Astrocyte (in vitro differentiated cells and primary cell): ENCODE data around the gene SARS2. TPM values are rescaled to one million over a fixed set of nuclear protein-coding genes. Genes with fewer than 3 reads are reported as not detected.

Source experiments
- DNase-seq: peaks from one replicate; pipeline ENCODE4 v3.0.0-alpha.2; 2010; ENCODE audit warnings: low read depth
- FAIRE-seq: peaks from 2 replicates; lab custom pipeline; 2011; peaks lifted over from hg19 to GRCh38; lab: Jason Lieb, UNC
- H2AFZ ChIP-seq: 2 replicates; pipeline ENCODE4 v1.6.0; 2012; ENCODE audit warnings: low read depth, low read length, inconsistent platforms
- H3K27ac ChIP-seq: 2 replicates; pipeline ENCODE4 v1.5.1; 2011; ENCODE audit warnings: low read depth, low read length, inconsistent platforms
- H3K27me3 ChIP-seq: 2 replicates; pipeline ENCODE4 v1.6.0; 2011; ENCODE audit warnings: low read length, inconsistent platforms; ENCODE audit not compliant: insufficient read depth
- H3K36me3 ChIP-seq: 2 replicates; pipeline ENCODE4 v1.5.1; 2011; ENCODE audit warnings: low read length, inconsistent platforms; ENCODE audit not compliant: insufficient read depth
- H3K4me1 ChIP-seq: 2 replicates; pipeline ENCODE4 v1.5.1; 2011; ENCODE audit warnings: low read length, inconsistent platforms; ENCODE audit not compliant: insufficient read depth
- H3K4me2 ChIP-seq: 2 replicates; pipeline ENCODE4 v1.6.0; 2012; ENCODE audit warnings: low read length, inconsistent platforms
- H3K4me3 ChIP-seq: 2 replicates; pipeline ENCODE4 v1.5.1; 2011; ENCODE audit warnings: low read depth, mild to moderate bottlenecking, low read length, inconsistent platforms; ENCODE audit not compliant: insufficient read depth
- H3K79me2 ChIP-seq: 2 replicates; pipeline ENCODE4 v1.6.0; 2012; ENCODE audit warnings: mild to moderate bottlenecking, low read length, inconsistent platforms; ENCODE audit not compliant: insufficient read depth
- H3K9ac ChIP-seq: 2 replicates; pipeline ENCODE4 v1.6.0; 2012; ENCODE audit warnings: mild to moderate bottlenecking, low read length, inconsistent platforms
- H3K9me3 ChIP-seq: 2 replicates; pipeline ENCODE4 v1.5.1; 2012; ENCODE audit warnings: low read depth, mild to moderate bottlenecking, low read length, inconsistent platforms; ENCODE audit not compliant: insufficient read depth
- H4K20me1 ChIP-seq: 2 replicates; pipeline ENCODE4 v1.6.0; 2012; ENCODE audit warnings: low read length, inconsistent platforms; ENCODE audit not compliant: insufficient read depth
- H3K27ac Mint-ChIP-seq: one replicate; pipeline ENCODE4 v1.8.0; 2021; ENCODE audit warnings: mild to moderate bottlenecking, mixed read lengths; ENCODE audit not compliant: unreplicated experiment
- H3K27me3 Mint-ChIP-seq: one replicate; pipeline ENCODE4 v1.8.0; 2021; ENCODE audit warnings: low read depth, mixed read lengths; ENCODE audit not compliant: unreplicated experiment
- H3K36me3 Mint-ChIP-seq: one replicate; pipeline ENCODE4 v1.8.0; 2021; ENCODE audit warnings: low read depth, mixed read lengths; ENCODE audit not compliant: unreplicated experiment
- H3K4me1 Mint-ChIP-seq: one replicate; pipeline ENCODE4 v1.8.0; 2021; ENCODE audit warnings: low read depth, mixed read lengths; ENCODE audit not compliant: unreplicated experiment
- H3K4me3 Mint-ChIP-seq: one replicate; pipeline ENCODE4 v1.8.0; 2021; ENCODE audit warnings: mild to moderate bottlenecking, moderate library complexity, mixed read lengths; ENCODE audit not compliant: unreplicated experiment
- H3K9me3 Mint-ChIP-seq: one replicate; pipeline ENCODE4 v1.8.0; 2021; ENCODE audit warnings: mild to moderate bottlenecking, mixed read lengths; ENCODE audit not compliant: unreplicated experiment
- CTCF ChIP-seq: IDR thresholded peaks from 2 replicates; pipeline ENCODE4 v1.5.1; 2011; ENCODE audit warnings: low read depth, mild to moderate bottlenecking, inconsistent platforms, low read length, moderate library complexity; ENCODE audit not compliant: insufficient read depth
- EZH2 ChIP-seq: IDR thresholded peaks from 2 replicates; pipeline ENCODE4 v1.6.1; 2012; ENCODE audit warnings: mild to moderate bottlenecking, low read length, inconsistent platforms; ENCODE audit not compliant: insufficient read depth
- total RNA-seq: library from RNA; stranded (reverse); gene quantifications from 2 replicates; pipeline ENCODE4 v1.2.1, GENCODE V29; 2021

The SARS2 gene
- total RNA-seq, 1 donor from 2014 or later: 24.8 TPM

- Mint-ChIP-seq H3K9me3 (no peaks in the 10 kb centered on the region), H3K36me3 (no peaks in the 10 kb centered on the region), H3K4me1 (peaks cover 6% of the 10 kb centered on the region), H3K27ac (no peak overlapping the region), H3K27me3 (no peaks in the 10 kb centered on the region), H3K4me3 (no peak overlapping the region)
- TF ChIP-seq EZH2 (no peak), CTCF (no peak)
- H3K4me3 ChIP-seq: no peak overlapping the region
- H3K36me3 ChIP-seq: peaks cover 6% of the 10 kb centered on the region
- DNase-seq (no peak), FAIRE-seq (no peak)
- H3K4me1 ChIP-seq: peaks cover 4% of the 10 kb centered on the region
- no peak overlapping the region for H3K9ac ChIP-seq
- H4K20me1 ChIP-seq: peaks cover 3% of the 10 kb centered on the region
- no peak overlapping the region for H3K27ac ChIP-seq
- no peaks in the 10 kb centered on the region for H3K27me3 ChIP-seq
- H3K9me3 ChIP-seq: no peaks in the 10 kb centered on the region
- H3K4me2 ChIP-seq: no peak overlapping the region
- no peak overlapping the region for H2AFZ ChIP-seq
- H3K79me2 ChIP-seq: no peaks in the 10 kb centered on the region
Measured at GRCh38 chr19:38964738-38965137, 34.2 kb upstream of the SARS2 start.

DNA sequence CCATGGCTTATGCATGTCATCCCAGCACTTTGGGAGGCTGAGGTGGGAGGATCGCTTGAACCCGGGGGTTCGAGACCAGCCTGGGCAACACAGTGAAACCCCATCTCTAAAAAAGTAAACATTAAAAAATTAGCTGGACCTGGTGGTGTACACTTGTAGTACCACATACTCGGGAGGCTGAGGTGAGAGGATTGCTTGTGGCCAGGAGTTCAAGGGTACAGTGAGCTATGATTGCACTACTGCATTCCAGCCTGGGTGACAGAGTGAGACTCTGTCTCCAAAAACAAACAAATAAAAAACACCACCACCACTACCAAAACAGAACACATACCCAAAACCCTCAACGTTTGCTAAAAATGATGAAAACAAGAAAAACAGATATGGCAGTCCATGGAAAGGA lies 29.1 kb upstream of the SARS2 start:
- Histone ChIP-seq H3K79me2 (no peaks in the 10 kb centered on the region), H4K20me1 (no peaks in the 10 kb centered on the region), H3K36me3 (no peaks in the 10 kb centered on the region), H3K4me2 (no peak overlapping the region), H2AFZ (no peak overlapping the region), H3K9ac (no peak overlapping the region), H3K9me3 (no peaks in the 10 kb centered on the region), H3K27ac (no peak overlapping the region), H3K4me1 (peaks cover 4% of the 10 kb centered on the region), H3K27me3 (no peaks in the 10 kb centered on the region), H3K4me3 (no peak overlapping the region)
- Mint-ChIP-seq H3K27me3 (no peaks in the 10 kb centered on the region), H3K36me3 (no peaks in the 10 kb centered on the region), H3K4me1 (peaks cover 4% of the 10 kb centered on the region), H3K27ac (no peak overlapping the region), H3K9me3 (no peaks in the 10 kb centered on the region), H3K4me3 (no peak overlapping the region)
- DNase-seq (no peak), FAIRE-seq (no peak)
- TF ChIP-seq EZH2 (no peak), CTCF (no peak)

DNA sequence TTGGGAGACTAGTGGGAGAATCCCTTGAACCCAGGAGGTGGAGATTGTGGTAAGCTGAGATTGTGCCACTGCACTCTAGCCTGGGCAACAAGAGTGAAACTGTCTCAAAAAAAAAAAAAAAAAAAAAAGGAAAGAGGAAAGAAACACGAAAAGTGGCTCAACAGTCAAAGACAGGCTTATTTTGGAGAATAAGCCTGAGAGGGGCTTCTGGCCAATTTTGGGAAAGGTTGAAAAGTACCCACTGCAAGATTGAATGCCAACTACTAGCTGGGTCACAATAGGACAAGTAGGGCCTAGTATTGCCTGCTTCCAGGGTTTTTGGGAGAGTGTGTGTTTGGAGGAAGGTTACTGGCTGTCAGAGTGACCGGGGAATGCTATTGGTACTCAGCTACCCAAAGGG lies 27.7 kb upstream of the SARS2 start:
- Mint-ChIP-seq H3K27me3 (no peaks in the 10 kb centered on the region), H3K4me3 (peak overlapping the region; percentile 50), H3K9me3 (no peaks in the 10 kb centered on the region), H3K4me1 (peaks cover 4% of the 10 kb centered on the region), H3K27ac (no peak overlapping the region), H3K36me3 (peaks cover 2% of the 10 kb centered on the region)
- no peaks in the 10 kb centered on the region for H3K27me3 ChIP-seq
- H3K9me3 ChIP-seq: no peaks in the 10 kb centered on the region
- peaks cover 4% of the 10 kb centered on the region for H4K20me1 ChIP-seq
- no peak overlapping the region for H3K4me3 ChIP-seq
- no peak overlapping the region for H3K27ac ChIP-seq
- no peak overlapping the region for H2AFZ ChIP-seq
- no peak overlapping the region for H3K9ac ChIP-seq
- H3K36me3 ChIP-seq: no peaks in the 10 kb centered on the region
- no peaks in the 10 kb centered on the region for H3K79me2 ChIP-seq
- peaks cover 4% of the 10 kb centered on the region for H3K4me1 ChIP-seq
- TF ChIP-seq CTCF (no peak), EZH2 (no peak)
- DNase-seq (no peak), FAIRE-seq (no peak)
- no peak overlapping the region for H3K4me2 ChIP-seq
